ENCODE results near the gene ACAD8.

- TF ChIP-seq SNAI2 (CRISPR knock-in tag; IDR thresholded peaks at IDR 0.05), result no peak
- TF ChIP-seq TSHZ2 (CRISPR knock-in tag; IDR thresholded peaks at IDR 0.05), result no peak
- no peak for TF ChIP-seq ZFP3 (CRISPR knock-in tag; IDR thresholded peaks at IDR 0.05)
- TF ChIP-seq ZNF565 (CRISPR knock-in tag; conservative IDR thresholded peaks at IDR 0.05; ENCODE audit: low read depth), result no peak
- TF ChIP-seq PATZ1 (CRISPR knock-in tag; IDR thresholded peaks at IDR 0.05; ENCODE audit: borderline replicate concordance), result no peak
- TF ChIP-seq ARNTL (CRISPR knock-in tag; IDR thresholded peaks at IDR 0.05; ENCODE audit: borderline replicate concordance, low read depth), result no peak
- no peak for TF ChIP-seq ISL1 (CRISPR knock-in tag; IDR thresholded peaks at IDR 0.05)
- no peak for TF ChIP-seq TOX (CRISPR knock-in tag; IDR thresholded peaks at IDR 0.05; ENCODE audit: borderline replicate concordance)
- no peak for TF ChIP-seq RARB (CRISPR knock-in tag; IDR thresholded peaks at IDR 0.05)
These were observed 45.7 kb upstream of the ACAD8 start for GRCh38 chr11:134207538-134208239.

All from SK-N-SH treated with all-trans-retinoic acid at 6 μM for 48 hours (cell line).